Endometrium (tissue), 2 donors: ENCODE results near the gene MAP2K7.
"Not testable (repeated sequence)": the region's sequence is repeated elsewhere in the genome, so short reads cannot be mapped to it uniquely, and the experiment has no call there.

ENCODE experiments used
- FAIRE-seq: peaks from 2 replicates; lab custom pipeline; 2012; peaks lifted over from hg19 to GRCh38; lab: Jason Lieb, UNC
- donor health status: control.
- donor health status: control.

The MAP2K7 gene

DNA sequence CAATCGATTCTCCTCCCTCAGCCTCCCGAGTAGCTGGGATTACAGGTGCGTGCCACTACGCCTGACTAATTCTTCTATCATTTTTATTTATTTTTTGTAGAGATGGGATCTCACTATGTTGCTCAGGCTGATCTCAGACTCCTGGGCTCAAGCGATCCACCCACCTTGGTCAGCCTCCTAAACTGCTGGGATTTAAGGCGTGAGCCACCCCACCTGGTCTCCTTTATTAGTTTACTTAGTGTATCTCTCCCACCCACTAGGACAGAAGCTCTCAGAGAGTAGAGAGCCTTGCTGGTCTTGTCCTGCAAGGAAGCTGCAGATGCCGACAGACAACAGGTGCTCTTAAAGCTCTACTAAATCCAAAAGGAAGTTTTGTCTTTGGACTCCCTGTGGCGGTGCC is 17.9 kb upstream of the MAP2K7 start:
- no peak for FAIRE-seq

DNA sequence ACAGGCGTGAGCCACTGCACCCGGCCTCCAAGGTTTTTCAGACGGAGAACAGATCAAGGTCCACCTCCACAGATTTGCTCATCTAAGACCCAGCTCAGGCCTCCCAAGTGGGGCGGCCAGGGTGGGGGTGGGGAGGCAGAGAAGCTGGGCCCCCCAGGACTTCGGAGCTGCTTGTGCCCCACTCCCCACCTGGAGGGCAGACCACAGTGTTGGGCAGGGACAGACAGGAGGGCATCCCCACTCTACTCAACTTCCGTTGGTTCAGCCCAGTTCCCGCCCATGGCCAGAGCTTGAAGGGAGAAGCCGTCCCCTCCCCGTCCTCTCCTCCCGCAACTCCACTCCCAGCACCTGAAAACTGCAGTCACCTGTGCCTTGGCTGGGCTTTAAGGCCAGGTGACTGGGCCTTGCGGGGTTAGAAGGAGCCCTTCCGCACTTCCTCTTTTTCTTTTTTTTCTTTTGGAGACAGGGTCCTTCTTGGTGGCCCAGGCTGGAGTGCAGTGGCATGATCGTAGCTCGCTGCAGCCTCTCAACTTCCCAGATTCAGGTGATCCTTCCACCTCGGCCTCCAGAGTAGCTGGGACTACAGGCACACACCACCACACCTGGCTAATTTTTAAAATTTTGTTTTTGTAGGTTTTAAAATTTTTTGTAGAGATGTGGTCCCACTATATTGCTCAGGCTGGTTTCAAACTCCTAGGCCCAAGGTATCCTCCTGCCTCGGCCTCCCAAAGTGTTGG is 16.1 kb upstream of the MAP2K7 start:
- no peak for FAIRE-seq

DNA sequence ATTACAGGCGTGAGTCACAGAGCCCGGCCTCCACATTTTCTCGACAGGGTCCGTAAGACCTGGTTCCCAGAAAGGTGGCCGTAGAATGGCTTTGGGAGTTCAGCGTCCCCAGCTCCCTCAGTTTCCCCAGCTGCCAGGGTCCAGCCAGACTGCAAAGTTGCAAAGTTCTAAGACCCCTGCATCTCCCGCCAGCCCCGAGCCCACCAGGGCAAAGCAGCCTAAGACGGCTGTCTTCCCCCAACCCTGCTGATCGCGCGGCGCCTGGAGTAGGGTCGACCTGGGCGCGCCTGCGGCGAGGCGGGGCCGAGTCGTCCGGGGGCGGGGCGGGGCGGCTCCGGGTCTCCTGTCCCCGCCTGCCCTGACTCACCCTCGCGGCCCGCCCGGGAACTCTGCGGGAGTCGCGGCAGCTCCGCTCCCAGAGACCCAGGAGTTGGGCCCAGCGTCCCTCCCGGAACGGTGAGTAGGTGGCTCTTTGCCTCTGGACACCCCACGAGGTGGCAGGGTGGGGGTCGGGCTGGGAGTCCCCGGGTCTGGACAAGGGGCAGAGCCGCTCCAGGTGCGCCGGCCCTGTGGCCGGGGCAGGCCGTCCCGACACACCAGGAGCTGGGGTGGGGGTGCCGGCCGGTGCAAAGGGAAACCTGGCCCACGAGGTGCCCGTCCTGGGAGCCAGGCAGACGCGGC is 15.4 kb upstream of the MAP2K7 start, which contains the start of gene LRRC8E:
Gene LRRC8E, plus strand, starts transcription at position 366 of the 681 bp plus-strand sequence. CDS start 7,094 bp downstream, outside the sequence.
- FAIRE-seq: no peak

DNA sequence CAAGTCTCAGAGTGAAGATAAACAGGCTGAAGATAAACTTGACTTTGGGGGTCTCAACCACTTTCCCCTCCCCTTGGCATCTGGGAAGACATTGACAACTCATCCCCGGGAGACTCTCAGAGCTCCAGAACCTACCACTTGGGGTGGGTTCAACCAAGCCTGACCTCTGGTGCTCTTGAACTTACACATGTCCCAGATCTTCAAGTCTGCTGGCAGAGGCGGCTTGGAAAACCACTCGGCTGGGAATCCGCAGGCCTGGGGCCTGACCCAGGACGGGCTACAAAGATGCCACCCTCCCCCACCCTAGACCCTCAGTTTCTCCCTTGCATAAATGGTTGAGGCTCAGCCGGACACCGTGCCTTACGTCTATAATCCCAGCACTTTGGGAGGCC is 14.9 kb upstream of the MAP2K7 start:
- FAIRE-seq: no peak

DNA sequence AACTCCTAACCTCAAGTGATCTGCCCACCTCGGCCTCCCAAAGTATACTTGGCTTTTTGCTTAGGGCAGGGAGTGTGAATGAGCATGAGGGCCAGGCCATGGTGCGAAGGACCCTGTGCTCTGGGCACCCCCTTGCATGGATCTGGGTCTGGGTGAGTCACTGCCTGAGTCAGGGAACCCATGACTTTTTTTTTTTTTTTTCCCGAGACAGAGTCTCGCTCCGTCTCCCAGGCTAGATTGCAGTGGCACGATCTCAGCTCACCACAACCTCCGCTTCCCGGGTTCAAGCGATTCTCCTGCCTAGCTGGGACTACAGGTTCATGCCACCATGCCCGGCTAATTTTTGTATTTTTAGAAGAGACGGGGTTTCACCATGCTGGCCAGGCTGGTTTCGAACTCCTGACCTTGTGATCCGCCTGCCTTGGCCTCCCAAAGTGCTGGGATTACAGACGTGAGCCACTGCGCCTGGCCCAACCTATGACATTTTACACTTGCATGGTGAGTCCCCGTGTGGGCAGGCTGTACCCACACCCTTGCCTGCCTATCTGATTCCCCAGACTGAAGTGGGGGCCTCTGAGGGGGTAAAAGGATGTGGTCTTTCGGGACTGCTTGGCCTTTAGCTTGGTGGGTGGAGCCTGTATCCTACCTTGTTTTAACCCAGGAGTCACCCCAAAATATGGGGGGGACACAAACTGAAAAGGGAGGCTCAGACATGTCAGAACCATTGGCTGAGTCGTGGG is 10.1 kb upstream of the MAP2K7 start:
- FAIRE-seq: not testable (repeated sequence)

DNA sequence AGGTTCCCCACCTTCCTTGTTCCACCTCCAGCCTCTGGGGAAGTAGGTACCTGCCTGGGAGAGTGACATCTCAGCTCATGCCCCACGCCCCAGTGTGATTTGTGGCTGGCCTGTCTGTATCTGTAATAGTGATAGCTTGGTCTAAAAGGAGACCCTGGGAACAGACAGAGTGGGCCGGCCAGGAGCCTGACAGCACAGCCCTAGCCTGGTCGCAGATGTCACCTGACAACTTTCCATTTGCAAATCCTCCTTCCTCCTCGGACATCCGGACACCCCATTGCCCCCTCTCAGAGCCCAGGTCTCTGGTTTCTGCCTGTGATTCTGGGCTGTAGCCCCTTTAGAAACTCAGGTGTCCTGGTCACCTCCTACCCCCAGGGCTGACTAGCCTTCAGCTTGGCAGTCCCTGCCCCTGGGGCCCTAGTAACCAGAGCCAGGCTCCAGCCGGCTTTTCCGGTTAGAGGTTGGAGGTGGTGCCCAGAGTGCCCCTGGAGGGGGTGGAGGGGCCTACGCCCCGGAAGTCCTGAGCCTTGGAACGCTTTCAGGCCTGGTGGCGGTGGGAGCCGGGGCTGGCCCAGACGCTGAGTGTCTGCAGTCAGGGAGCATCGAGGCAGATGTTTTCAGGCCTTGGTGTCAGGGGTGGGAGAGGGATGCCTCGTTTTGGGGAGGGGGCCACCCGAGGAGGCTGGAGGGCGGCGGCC is 8.9 kb upstream of the MAP2K7 start:
- no peak for FAIRE-seq

DNA sequence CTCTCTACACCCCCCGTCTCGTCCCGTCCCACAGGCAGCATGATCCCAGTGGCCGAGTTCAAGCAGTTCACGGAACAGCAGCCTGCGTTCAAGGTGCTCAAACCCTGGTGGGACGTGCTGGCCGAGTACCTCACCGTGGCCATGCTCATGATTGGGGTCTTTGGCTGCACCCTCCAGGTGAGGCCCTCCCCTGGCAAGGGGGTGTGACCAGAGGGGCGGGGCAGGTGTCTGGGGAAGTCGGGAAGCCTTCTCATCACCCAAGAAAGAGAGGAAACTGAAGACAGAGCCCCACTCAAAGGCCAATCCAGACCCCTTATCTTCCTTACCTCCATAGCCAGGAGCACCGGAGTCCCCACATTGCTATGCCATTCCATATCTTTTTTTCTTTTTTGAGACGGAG is 8.1 kb upstream of the MAP2K7 start:
- no peak for FAIRE-seq

DNA sequence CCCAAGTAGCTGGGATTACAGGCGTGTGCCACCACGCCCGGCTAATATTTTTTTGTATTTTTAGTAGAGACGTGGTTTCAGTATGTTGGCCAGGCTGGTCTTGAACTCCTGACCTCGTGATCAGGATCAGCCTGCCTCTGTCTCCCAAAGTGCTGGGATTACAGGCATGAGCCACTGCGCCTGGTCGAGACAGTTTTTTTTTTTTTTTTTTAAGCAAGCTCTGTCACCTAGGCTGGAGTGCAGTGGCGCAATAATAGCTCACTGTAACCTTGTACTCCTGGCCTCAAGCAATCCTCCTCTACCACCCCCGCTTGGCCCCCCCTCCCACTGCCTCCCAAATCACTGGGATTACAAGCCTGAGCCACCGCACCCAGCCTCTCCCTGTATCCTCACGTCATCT is 6.4 kb upstream of the MAP2K7 start:
- FAIRE-seq: no peak

DNA sequence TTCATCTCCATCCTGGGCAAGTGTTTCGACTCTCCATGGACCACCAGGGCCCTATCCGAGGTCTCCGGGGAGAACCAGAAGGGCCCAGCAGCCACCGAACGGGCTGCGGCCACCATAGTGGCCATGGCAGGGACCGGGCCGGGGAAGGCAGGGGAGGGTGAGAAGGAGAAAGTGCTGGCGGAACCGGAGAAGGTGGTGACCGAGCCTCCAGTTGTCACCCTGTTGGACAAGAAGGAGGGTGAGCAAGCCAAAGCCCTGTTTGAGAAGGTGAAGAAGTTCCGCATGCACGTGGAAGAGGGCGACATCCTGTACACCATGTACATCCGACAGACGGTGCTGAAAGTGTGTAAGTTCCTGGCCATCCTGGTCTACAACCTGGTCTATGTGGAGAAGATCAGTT is 4.7 kb upstream of the MAP2K7 start:
- no peak for FAIRE-seq

DNA sequence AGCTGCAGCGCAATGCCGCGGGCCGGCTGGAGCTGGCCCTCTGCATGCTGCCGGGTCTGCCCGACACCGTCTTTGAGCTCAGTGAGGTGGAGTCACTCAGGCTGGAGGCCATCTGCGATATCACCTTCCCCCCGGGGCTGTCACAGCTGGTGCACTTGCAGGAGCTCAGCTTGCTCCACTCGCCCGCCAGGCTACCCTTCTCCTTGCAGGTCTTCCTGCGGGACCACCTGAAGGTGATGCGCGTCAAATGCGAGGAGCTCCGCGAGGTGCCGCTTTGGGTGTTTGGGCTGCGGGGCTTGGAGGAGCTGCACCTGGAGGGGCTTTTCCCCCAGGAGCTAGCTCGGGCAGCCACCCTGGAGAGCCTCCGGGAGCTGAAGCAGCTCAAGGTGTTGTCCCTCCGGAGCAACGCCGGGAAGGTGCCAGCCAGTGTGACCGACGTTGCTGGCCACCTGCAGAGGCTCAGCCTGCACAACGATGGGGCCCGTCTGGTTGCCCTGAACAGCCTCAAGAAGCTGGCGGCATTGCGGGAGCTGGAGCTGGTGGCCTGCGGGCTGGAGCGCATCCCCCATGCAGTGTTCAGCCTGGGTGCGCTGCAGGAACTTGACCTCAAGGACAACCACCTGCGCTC is 3.8 kb upstream of the MAP2K7 start:
- no peak for FAIRE-seq

DNA sequence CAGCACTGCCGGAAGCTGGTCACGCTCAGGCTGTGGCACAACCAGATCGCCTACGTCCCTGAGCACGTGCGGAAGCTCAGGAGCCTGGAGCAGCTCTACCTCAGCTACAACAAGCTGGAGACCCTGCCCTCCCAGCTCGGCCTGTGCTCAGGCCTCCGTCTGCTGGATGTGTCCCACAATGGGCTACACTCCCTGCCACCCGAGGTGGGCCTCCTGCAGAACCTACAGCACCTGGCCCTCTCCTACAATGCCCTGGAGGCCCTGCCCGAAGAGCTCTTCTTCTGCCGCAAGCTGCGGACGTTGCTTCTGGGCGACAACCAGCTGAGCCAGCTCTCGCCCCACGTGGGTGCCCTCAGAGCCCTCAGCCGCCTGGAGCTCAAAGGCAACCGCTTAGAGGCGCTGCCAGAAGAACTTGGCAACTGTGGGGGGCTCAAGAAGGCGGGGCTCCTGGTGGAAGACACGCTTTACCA is 3.2 kb upstream of the MAP2K7 start:
- no peak for FAIRE-seq

DNA sequence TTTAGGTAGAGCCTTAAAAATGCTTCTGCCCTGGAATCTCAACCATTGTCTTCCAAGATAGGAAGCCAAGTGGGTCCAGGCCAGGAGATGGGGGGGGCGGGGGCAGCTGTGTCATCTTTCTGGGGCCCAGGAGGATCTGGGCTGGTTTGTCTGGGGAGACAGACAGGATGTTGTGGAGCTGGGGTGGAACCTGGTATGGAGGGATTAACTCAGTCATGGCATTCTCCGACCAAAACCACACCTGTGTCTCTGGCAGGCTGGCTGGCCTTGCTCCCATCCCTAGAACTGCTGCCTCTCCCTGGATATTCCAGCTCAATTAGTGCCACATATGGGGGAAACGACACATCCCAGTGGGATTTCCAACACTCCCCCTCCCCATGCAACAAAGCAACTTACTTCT is 2.7 kb upstream of the MAP2K7 start:
- no peak for FAIRE-seq

DNA sequence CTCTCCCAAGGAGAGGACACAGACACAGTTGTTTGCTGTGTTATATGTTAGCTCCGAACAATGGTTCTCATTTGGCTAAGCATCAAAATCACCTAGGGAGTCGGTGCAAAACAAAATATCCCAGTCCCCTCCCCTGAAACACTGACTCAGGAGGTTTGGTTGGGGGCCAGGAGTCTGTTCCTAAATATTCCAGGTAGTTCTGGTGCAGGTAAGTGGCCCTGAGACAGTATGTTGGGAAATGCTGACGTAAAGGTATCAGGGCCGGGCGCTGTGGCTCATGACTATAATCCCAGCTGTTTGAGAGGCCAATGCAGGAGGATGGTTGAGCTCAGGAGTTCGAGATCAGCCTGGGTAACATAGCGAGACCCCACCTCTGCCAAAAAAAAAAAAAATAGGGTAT is 2.3 kb upstream of the MAP2K7 start:
- FAIRE-seq: no peak

DNA sequence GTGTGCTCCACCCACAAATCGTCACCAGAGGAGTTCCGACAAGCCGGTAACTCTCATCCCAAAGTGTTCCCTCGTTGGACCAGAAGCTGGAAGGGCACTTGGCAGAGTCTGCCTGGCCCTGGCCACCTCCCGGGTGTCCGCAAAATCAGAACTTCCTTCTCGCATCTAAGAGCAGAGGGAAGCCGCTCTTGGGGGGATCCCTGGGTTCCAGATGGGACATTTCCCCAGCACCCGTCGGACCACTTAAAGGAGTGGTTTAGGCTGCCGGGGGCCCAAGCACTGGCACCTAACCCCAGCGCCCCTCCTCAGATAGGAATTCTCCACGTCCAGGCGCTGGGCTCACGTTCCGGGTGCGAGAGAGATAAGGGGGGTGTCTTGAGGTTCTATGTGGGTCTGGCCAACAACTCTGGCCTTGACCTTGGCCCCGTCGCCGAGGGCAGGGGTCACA is 857 bp upstream of the MAP2K7 start:
- FAIRE-seq: no peak

DNA sequence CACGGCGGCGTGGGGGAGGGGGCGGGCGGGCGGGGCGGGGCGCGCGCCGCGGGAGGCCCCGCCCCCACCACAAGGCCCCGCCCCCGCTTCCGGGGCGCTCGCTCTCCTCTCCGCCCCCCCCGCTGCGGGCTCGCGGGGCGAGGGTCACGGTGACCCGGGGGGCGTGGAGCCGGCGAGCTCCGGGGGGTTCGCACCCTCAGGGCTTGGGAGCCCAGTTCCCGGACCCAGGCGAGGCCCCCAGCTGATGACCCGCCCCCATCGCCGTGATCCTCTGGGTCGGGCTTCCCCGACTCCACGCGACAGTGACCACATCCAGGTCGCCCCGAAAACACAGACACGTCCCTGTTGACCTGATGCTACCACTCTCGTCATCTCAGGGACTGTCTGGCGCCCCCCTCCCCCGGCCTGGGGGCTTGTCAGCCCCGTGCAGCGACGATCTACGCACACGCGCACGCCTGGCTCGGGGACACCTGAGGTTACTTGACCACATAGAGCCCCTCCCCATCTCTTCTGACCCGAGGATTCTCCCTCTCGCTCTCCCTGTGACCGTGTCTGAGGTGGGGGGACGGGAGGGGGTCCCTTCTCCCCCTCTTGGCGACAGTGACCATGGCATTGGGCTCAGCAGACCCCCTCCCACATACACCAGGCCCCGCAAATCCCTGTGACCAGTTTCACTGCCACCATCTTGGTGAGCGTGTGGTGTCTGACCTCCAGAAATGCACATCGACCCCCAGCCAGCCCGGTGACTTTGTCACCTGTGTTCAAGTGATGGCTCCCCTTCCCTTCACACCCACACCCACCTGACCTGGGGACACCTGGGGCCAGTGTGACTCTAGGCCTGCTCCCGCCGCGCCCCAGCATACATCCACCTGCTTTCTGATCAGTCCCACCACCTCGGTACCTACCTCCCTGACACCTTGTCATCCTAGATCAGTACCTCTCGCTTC is 670 bp downstream of the MAP2K7 start:
- no peak for FAIRE-seq

DNA sequence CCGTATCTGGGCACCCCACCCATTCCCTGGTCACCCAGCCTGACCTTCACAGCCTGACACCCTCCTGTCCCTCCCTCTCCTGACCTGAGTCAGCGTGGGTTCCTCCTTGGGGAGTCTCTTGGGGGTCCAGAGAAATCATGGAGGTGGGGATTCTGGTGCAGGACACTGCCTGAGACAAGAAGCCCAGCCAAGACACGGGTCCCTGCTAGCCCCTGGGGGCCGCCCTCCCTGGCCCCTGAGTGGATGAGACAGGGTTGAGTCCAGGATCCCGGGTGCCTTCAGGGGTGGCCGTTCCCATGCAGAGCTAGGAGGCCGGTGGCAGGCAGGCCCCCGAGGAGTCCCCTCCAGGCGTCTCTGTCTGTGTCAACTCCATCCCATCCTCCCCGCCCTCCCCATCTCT is 1.6 kb downstream of the MAP2K7 start:
- FAIRE-seq: no peak

DNA sequence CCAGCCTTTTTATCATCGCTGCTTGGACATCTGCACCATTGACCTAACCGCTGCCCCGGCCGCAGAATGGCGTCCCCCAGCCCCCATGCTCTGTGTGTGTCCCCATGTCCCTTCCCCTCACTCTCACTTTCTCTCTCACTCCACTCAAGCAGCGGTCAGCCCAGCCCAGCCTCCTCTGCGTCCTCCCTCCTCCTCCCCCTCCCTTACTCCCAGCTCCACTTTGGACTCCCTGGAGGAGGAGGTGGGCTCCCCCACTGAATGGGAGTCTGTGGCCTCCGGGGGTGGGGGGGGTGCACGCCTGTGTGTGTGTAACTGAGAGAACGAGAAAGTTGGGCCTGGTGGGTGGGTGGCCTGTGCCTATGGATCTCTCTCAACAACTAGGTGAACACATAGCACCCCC is 2.2 kb downstream of the MAP2K7 start:
- FAIRE-seq: no peak

DNA sequence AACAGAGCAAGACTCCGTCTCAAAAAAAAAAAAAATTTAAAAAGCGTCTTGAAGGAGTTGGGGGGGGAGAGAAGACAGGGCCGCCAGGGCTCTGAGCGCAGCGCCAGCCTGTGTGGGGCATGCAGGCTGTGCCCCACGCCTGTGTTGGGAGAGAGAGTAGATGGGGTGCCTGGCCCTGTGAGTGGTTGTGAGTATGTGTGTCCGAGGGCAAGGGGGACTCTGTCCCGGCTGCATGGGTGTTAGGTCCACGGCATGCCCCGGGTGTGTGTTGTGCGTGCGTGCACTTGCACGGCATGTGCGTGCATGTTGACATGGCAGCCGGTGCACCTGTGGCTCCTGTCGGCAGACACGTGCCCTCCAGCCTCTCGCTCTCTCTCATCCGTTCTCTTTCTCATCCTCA is 3.4 kb downstream of the MAP2K7 start:
- no peak for FAIRE-seq

DNA sequence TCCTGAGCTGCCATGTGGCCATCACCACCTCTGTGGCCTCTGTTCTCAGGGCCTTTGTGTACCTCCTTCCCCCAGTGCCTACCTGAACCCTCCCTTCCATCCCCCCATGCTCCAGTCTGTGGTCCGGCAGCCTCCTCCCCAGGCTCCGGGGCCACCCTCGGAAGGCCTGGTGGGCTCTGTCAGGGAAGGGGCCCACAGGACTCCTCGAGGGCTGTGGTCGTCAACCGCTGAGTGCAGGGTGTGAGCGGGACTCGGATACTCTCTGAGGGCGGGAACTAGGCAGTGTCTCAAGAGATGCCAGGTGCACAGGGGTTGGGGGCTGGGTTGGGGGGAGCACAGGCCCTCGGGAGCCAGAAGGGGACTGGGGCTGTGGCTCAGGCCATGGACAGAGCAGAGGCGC is 3.9 kb downstream of the MAP2K7 start:
- no peak for FAIRE-seq

DNA sequence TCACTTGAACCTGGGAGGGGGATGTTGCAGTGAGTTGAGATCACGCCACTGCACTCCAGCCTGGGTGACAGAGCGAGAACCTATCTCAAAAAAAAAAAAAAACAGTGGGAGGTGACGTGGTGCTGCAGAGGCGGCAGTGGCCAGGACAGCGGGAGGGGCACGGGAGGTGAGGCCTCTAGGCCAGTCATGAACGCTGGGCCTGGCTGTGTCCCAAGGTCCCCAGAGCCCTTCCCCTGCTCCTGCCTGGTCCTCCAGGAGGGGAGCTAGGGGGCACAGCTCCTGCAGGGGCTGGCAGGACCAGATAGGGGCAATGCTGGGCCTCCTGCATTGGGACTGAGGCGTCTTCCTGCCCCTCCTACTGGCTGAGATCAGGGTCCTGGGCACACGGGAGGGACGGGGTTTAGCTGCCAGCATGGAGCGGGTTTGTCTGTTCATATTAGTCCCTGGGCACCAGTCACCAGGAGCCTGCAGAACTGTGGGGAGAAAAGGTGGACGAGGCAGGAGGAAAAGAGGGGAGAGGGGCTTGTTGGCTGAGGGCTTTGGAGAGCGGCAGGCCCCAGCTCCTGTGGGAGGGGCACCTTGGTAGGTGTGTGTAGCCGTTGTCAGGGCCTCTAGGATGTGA is 4.5 kb downstream of the MAP2K7 start:
- FAIRE-seq: no peak
